NCI-H2029 (cell line): ENCODE results near the gene KLRG1.

ENCODE experiments used
- DNase-seq: peaks from one replicate; lab custom pipeline; 2025; lab: John Stamatoyannopoulos, UW

The KLRG1 gene

GRCh38 chr12:8985213-8985754 is 4.1 kb upstream of the KLRG1 start:
- DNase-seq, result no peak

DNA sequence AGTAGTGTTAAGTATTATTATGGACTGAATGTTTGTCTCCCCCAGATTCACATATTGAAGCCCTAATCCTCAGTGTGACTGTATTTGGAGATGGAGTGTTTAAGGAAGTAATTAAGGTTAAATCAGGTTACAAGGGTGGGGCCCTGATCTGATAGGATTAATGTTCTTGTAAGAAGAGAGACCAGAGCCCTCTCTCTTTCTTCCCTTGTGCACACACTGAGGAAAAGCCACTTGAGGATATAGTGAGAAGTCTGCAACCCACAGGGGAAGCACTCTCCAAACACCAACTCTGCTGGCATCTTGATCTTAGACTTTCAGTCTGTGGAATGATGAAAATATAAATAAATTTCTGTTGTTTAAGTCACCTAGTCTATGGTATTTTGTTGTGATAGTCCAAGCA is 2.2 kb upstream of the KLRG1 start:
- no peak for DNase-seq

GRCh38 chr12:8987685-8988084 is 1.7 kb upstream of the KLRG1 start:
- no peak for DNase-seq

DNA sequence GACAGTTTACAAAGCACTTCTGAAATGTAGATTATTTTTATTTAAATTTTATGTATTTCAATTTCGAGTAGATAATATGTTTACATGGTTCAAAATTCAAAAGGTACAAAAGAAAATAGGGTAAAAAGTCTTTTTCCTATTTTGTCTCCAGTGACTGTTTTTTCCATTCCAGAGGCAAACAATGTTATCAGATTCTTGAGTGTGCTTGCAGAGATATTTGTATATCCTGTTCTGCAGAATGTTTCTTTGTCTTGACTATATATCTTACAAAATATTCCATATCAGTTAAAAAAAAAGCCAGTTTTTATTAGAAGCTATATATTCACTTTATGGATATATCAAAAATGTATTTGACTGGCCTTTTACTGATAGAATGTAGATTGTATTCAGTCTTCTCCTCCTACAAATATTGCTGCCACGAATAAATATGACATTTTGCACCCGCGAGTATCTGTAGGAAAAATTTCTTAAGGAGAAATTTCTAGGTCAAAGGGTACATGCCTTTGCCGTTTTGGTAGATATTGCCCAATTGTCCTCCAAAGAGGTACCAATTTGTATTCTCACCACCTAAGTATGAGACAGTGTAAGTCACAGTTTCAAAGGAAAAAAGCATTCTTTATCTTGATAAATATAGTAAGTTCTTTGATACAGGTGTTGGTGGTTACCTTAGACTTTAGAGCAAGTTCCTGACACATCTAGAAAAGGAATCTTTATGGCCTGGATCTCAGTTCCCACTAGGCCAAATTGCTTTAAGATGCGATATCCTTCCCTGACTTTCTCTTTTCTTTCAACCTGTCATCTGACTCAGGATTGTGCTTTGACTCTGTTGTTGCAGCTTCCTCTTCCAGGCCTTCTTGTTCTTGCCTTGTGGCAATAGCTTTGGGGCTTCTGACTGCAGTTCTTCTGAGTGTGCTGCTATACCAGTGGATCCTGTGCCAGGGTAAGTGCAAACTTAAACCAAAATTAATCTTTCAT is 2.3 kb downstream of the KLRG1 start:
- DNase-seq, result no peak

DNA sequence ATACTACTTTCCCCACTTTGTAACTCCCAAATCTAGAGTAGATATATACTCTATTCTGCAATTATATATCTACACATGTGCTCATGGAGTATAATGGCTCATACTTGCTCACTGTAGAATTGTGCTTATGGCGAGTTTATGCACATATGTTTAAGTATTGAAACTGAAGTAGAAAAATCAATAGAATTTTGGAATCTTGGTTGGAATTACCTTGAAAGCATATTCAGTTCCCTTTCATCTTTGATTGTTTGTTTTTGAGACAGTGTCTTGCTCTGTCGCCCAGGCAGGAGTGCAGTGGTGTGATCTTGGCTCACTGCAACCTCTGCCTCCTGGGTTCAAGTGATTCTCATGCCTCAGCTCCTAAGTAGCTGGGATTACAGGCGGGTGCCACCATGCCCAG is 4.5 kb downstream of the KLRG1 start:
- no peak for DNase-seq

GRCh38 chr12:8995021-8995775 is 5.9 kb downstream of the KLRG1 start:
- no peak for DNase-seq

DNA sequence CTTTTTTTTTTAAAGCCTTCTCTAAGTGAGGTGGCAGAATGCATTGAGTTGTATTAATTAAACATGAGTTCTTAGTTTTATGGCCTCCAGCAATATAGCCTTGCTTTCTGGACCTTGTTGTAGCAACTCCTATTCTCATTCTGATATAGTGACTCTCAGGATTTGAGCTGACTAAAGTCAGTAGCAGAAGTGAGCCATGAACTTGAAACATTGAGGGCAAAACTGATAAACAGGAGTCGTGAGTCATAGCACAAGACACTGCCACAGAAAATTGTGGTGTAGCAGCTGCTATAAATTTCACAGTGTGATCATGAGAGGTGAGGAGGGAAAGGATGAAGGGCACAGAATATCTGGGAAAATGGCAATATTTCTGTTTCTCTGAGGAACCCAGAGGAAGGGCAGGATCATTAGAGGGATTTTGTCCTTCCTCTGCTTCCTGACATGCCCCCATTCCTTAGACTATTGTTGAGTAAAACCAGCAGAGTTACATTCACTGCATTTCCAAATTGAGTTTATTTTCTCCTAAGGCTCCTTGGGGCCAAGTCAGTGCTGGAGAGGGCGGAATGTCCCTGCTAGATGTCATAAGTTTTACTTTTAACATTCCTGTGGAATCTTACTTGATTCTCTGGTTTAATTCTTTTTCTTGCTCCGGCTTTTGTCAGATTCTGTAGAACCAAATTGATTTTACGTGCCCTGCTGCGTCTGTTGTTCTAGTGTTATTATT is 7.5 kb downstream of the KLRG1 start:
- DNase-seq, result no peak

DNA sequence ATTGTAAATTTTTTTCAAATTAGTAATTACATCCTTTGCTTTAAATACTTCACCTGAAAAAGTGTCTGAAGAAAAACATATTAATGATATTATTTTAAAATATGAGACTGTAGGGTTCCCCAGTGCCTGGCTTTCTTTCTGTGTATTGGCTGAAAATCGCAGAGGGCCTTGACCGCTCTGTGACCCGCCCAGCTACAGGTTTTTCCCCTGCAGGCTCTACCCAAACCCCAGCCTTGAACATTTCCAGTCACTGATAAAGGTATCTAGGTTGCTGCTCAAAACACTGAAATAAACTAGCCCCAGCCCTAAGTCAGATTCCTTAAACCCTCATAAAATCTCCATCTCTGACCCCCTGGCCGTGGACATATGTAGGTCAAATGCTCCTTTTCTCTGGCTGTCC is 11.9 kb downstream of the KLRG1 start:
- no peak for DNase-seq

DNA sequence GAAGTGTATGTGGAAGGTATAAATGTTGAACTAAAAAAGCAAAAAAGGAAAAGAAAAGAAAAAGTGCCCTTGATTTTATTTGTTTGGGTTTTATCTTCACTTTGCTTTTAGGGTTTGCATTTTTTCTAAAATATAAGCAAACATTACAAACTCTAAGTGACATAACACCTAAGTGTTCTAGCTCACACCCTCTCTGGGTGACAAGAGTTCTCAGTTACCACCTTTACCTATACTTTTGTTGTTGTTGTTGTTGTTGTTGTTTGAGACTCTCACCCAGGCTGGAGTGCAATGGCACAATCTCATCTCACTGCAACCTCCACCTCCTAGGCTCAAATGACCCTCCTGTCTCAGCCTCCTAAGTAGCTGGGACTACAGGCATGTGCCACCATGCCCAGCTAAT is 13.0 kb downstream of the KLRG1 start:
- no peak for DNase-seq

DNA sequence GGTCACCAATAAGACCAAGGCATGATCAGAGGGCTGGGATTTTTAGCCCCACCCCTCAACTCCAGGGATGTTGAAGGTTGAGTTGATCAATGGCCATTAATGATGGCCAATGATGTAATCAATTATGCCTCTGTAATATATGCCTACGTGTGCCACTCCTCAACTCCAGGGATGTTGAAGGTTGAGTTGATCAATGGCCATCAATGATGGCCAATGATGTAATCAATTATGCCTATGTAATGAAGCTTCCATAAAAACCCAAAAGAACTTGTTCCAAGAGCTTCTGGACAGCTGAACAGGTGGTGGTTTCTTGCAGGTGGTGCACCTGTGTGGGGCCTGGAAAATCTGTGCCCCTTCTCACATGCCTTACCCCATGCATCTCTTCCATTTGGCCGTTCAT is 33.2 kb downstream of the KLRG1 start:
- no peak for DNase-seq

GRCh38 chr12:9024512-9024911 is 35.2 kb downstream of the KLRG1 start:
- DNase-seq, result no peak

- no peak for DNase-seq
These were observed 38.1 kb downstream of the KLRG1 start for GRCh38 chr12:9027161-9028059.

- no peak for DNase-seq
These were observed 41.4 kb downstream of the KLRG1 start for GRCh38 chr12:9030776-9031175.

- DNase-seq, result no peak
These were observed 43.0 kb downstream of the KLRG1 start for GRCh38 chr12:9032202-9032964.

- no peak for DNase-seq
These were observed 44.0 kb downstream of the KLRG1 start for GRCh38 chr12:9033265-9033887.

GRCh38 chr12:9034095-9034494 is 44.7 kb downstream of the KLRG1 start:
- no peak for DNase-seq

- DNase-seq, result no peak
These were observed 46.9 kb downstream of the KLRG1 start for GRCh38 chr12:9036227-9036626.

DNA sequence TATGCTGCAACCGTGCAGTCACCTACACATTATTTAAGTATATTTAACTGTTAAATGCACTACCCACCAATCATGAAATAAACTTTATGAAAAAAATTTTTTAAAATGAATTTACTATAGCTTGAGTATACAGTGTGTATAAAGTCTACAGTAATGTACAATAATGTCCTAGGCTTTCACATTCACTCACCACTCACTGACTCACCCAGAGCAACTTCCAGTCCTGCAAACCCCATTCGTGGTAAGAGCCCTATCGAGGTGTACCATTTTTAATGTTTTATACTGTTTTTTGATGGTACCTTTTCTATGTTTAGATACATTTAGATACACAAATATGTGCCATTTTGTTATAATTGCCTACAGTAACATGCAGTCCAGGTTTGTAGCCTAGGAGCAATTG is 48.1 kb downstream of the KLRG1 start:
- DNase-seq, result no peak

DNA sequence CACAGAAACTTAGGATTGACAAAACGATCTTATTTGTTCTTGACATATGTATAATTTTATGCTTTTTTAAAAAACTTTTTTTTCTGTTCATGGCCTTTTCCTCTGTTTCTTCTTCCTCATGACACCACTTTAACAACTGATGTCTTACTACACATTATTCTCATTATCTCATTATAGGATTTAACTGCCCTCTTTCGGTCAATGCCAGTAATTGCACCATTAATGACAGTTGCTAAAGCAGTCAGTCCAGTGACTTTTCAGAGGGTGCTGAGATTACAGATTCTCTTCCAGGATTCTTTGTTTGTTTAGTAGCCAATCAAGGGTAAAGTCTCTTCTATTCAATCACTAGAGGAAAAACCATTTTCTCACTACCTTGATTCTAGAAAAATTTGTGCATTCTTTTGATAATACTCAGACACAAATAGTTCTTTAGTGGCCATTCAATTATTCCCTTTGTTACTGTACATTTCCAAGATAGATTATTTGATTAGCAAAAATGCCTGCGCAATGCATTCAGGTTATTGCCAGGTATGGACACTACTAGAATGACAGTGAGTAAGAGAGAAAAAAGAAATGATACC is 50.1 kb downstream of the KLRG1 start:
- peak; percentile 14 for DNase-seq
